HuH-7 (cell line): ENCODE data around the gene ANXA11.
"Not testable (repeated sequence)": the region's sequence is repeated elsewhere in the genome, so short reads cannot be mapped to it uniquely, and the experiment has no call there.

Source experiments
- DNase-seq: peaks from one replicate; pipeline ENCODE4 v3.0.0; 2011; ENCODE audit warnings: low spot score

Gene ANXA11

GRCh38 chr10:80207768-80208370 lies 2.5 kb upstream of the ANXA11 start:
- DNase-seq = no peak

GRCh38 chr10:80206277-80206655 lies 929 bp upstream of the ANXA11 start:
- DNase-seq = no peak

- DNase-seq = no peak
Observed at GRCh38 chr10:80204677-80205476, 460 bp downstream of the ANXA11 start.

- no peak for DNase-seq
Observed at GRCh38 chr10:80203835-80204676, 1.3 kb downstream of the ANXA11 start.

GRCh38 chr10:80202934-80203834 lies 2.2 kb downstream of the ANXA11 start:
- no peak for DNase-seq

GRCh38 chr10:80202530-80202929 lies 2.8 kb downstream of the ANXA11 start:
- not testable (repeated sequence) for DNase-seq

- no peak for DNase-seq
Observed at GRCh38 chr10:80201608-80202141, 3.7 kb downstream of the ANXA11 start.

- DNase-seq = no peak
Observed at GRCh38 chr10:80200687-80201086, 4.7 kb downstream of the ANXA11 start.

- DNase-seq = no peak
Observed at GRCh38 chr10:80200259-80200658, 5.1 kb downstream of the ANXA11 start.

GRCh38 chr10:80199828-80200227 lies 5.5 kb downstream of the ANXA11 start:
- no peak for DNase-seq

- DNase-seq = no peak
Observed at GRCh38 chr10:80197972-80198916, 7.1 kb downstream of the ANXA11 start.

- no peak for DNase-seq
Observed at GRCh38 chr10:80196950-80197315, 8.4 kb downstream of the ANXA11 start.

- peak; percentile 68 for DNase-seq
Observed at GRCh38 chr10:80196270-80196949, 8.9 kb downstream of the ANXA11 start.

- no peak for DNase-seq
Observed at GRCh38 chr10:80195046-80195574, 10.2 kb downstream of the ANXA11 start.

GRCh38 chr10:80194373-80195045 lies 10.8 kb downstream of the ANXA11 start:
- no peak for DNase-seq

- DNase-seq = no peak
Observed at GRCh38 chr10:80192553-80192952, 12.8 kb downstream of the ANXA11 start.

- no peak for DNase-seq
Observed at GRCh38 chr10:80191589-80192270, 13.6 kb downstream of the ANXA11 start.

- no peak for DNase-seq
Observed at GRCh38 chr10:80188713-80189112, 16.6 kb downstream of the ANXA11 start.
